MCF 10A (cell line): ENCODE results near the gene STK24. TPM values are rescaled to one million over a fixed set of nuclear protein-coding genes. Genes with fewer than 3 reads are reported as not detected.
A peak's percentile ranks its signal among the peaks of the same experiment; 100 is the strongest.

Source experiments
- BruUV-seq: library from RNA; stranded (reverse); fragments of 400-500 nt; replicated peaks from 2 replicates; lab custom pipeline; 2021; lab: Mats Ljungman, UMichigan
- CTCF ChIA-PET: fragments of 300-600 bp; sonication (Branson Sonifier 250); formaldehyde crosslinking; extraction: SDS; loops from one replicate; lab custom pipeline; 2021; ENCODE audit warnings: antibody characterized with exemption, inconsistent platforms; lab: Yijun Ruan, JAX
- POLR2A ChIA-PET: fragments of 300-600, 350-650 bp; sonication (Branson Sonifier 250); formaldehyde crosslinking; extraction: SDS; loops from one replicate; lab custom pipeline; 2020; ENCODE audit warnings: antibody characterized with exemption, inconsistent platforms; lab: Yijun Ruan, JAX
- DNase-seq: peaks from one replicate; pipeline ENCODE4 v3.0.0-alpha.2; 2018; ENCODE audit not compliant: unreplicated experiment
- H3K27ac Mint-ChIP-seq: one replicate; pipeline ENCODE4 v1.8.0; 2022; ENCODE audit warnings: mild to moderate bottlenecking, low read depth, mixed read lengths; ENCODE audit not compliant: unreplicated experiment
- H3K27me3 Mint-ChIP-seq: one replicate; pipeline ENCODE4 v1.8.0; 2022; ENCODE audit warnings: mixed read lengths; ENCODE audit not compliant: insufficient read depth, unreplicated experiment
- H3K36me3 Mint-ChIP-seq: one replicate; pipeline ENCODE4 v1.8.0; 2022; ENCODE audit warnings: mild to moderate bottlenecking, moderate library complexity, mixed read lengths; ENCODE audit not compliant: insufficient read depth, unreplicated experiment
- H3K4me1 Mint-ChIP-seq: one replicate; pipeline ENCODE4 v1.8.0; 2022; ENCODE audit warnings: mixed read lengths; ENCODE audit not compliant: insufficient read depth, unreplicated experiment
- H3K4me3 Mint-ChIP-seq: one replicate; pipeline ENCODE4 v1.8.0; 2022; ENCODE audit warnings: mild to moderate bottlenecking, moderate library complexity, mixed read lengths; ENCODE audit not compliant: unreplicated experiment
- H3K9me3 Mint-ChIP-seq: one replicate; pipeline ENCODE4 v1.8.0; 2022; ENCODE audit warnings: mixed read lengths; ENCODE audit not compliant: unreplicated experiment
- intact Hi-C: fragments of 100-400 bp; cut with micrococcal nuclease; formaldehyde crosslinking; loops from 2 replicates; pipeline ENCODE4 v1.14.1; 2022
- total RNA-seq: library from RNA; stranded (reverse); gene quantifications from 2 replicates; pipeline ENCODE4 v1.2.3, GENCODE V29; 2022
- TF ChIP-seq, protein P1 (sequence below): fragments of 200-600 bp; IDR thresholded peaks from one replicate; pipeline ENCODE4 v1.8.0; 2022; ENCODE audit warnings: antibody characterized with exemption, mild to moderate bottlenecking; ENCODE audit not compliant: unreplicated experiment

Gene STK24
- total RNA-seq, 1 experiment from 2014 or later: 200 TPM

DNA sequence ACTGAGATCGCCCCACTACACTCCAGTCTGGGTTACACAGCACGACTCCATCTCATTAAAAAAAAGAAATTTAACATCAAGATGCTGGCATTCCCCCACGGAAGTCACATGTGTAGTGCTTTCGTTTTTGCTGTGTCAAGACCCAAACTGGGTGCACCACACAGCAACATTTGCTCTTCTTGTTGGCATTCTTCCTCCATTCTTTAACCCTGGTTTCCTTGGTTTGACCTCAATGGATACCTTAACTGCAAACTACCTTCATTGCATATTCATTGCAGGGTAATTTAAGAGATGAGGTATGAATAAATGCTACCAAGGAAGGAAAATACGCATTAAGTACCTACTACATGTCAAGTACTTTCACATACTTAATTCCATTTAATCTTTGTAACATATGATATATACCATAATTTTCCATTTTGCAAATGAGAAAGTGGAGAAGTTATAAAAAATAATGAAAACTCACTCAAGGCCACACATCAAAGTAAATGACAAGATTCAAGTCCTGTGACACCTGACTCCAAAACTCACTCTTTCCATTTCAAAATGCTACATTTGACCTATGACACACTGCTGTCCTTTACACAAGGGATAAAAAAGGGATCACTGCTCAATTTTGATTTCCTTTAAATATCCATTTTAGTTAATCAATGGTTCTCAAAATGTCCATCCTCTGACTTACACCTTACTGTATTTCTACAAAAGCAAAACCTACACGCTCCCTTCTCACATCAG is 59.2 kb downstream of the STK24 start:
- Mint-ChIP-seq H3K27ac (no peak overlapping the region), H3K27me3 (no peaks in the 10 kb centered on the region), H3K4me1 (peaks cover 31% of the 10 kb centered on the region), H3K9me3 (no peaks in the 10 kb centered on the region), H3K36me3 (peaks cover 51% of the 10 kb centered on the region), H3K4me3 (no peak overlapping the region)
- TF ChIP-seq, protein P1, sequence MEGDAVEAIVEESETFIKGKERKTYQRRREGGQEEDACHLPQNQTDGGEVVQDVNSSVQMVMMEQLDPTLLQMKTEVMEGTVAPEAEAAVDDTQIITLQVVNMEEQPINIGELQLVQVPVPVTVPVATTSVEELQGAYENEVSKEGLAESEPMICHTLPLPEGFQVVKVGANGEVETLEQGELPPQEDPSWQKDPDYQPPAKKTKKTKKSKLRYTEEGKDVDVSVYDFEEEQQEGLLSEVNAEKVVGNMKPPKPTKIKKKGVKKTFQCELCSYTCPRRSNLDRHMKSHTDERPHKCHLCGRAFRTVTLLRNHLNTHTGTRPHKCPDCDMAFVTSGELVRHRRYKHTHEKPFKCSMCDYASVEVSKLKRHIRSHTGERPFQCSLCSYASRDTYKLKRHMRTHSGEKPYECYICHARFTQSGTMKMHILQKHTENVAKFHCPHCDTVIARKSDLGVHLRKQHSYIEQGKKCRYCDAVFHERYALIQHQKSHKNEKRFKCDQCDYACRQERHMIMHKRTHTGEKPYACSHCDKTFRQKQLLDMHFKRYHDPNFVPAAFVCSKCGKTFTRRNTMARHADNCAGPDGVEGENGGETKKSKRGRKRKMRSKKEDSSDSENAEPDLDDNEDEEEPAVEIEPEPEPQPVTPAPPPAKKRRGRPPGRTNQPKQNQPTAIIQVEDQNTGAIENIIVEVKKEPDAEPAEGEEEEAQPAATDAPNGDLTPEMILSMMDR: no peak
- CTCF ChIA-PET: interaction anchor here (1.1 kb wide), 1 partner anchor 8 kb away, joined by 3 read pairs; no protein-coding TSS in a partner anchor
- DNase-seq: no peak
- POLR2A ChIA-PET: interaction anchor here (0.6 kb wide), 1 partner anchor 950 kb away, joined by 4 read pairs; no protein-coding TSS in a partner anchor
- BruUV-seq: TSS peak; percentile 12
- intact Hi-C loops: no loop called here

DNA sequence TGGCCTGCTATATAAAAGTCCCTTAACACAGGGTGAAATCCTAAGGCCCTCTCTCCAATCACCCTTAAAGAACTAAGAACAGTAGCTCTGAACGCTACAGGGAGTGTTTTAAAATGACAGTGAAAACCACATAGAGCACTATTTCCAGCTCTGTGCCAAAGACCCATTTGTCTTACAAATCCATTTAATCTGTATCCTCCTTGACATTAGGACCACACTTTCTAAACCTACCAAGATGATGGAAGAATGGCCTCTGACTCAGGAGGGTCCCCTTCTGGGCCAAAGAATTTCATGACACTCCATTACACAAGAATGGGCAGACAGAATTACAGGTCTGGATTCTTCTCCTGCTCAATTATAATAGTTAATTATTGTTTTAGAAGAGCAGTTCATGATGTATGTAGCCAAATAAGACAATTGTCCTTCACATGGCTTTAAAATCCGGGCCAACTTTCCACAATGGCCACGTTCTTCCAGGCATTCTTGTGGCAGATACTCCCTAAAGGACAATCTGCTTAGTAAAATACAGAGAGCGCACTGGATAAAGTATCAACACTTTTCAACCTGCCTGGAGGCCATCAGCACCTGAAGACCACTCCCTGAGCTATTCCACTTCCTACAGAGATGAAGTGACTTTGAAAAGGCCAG is 61.0 kb downstream of the STK24 start:
- TF ChIP-seq, protein P1: no peak
- peak overlapping the region; percentile 55 for H3K27ac Mint-ChIP-seq
- peaks cover 13% of the 10 kb centered on the region for H3K4me1 Mint-ChIP-seq
- ChIA-PET POLR2A (interaction anchor here (1.1 to 1.2 kb wide), 2 partner anchors 20 to 62 kb away, joined by 3 to 4 read pairs; no protein-coding TSS in a partner anchor), CTCF (interaction anchor here (1.2 kb wide), 2 partner anchors 16 to 138 kb away, joined by 3 to 5 read pairs; no protein-coding TSS in a partner anchor)
- peaks cover 59% of the 10 kb centered on the region for H3K36me3 Mint-ChIP-seq
- H3K27me3 Mint-ChIP-seq: no peaks in the 10 kb centered on the region
- BruUV-seq: no TSS peak
- intact Hi-C loops: no loop called here
- no peaks in the 10 kb centered on the region for H3K9me3 Mint-ChIP-seq
- no peak overlapping the region for H3K4me3 Mint-ChIP-seq
- no peak for DNase-seq

DNA sequence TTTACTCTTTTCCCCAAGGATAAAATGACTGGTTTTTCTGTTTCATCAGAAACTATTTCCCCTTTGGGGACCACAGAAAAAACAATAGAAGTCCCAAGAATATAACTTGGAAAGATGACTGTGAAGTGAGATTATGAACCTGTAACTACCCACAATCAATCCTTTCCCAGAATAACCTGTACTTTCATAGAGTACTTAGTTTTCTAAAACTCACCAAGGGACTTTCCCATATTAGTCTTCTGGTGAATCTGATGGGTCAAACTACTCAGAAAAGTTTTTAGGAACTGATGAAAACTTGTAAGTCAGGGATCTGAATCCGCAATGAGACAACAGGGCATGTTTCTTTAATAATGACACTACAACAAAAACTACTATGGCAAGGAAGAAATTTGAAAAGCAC is 62.6 kb downstream of the STK24 start:
- intact Hi-C loops: no loop called here
- ChIA-PET CTCF (interaction anchor here (1.0 kb wide), 1 partner anchor 139 kb away, joined by 3 read pairs; no protein-coding TSS in a partner anchor), POLR2A (no interaction called here)
- DNase-seq: no peak
- no TSS peak for BruUV-seq
- peaks cover 24% of the 10 kb centered on the region for H3K4me1 Mint-ChIP-seq
- no peak overlapping the region for H3K4me3 Mint-ChIP-seq
- no peak overlapping the region for H3K27ac Mint-ChIP-seq
- H3K27me3 Mint-ChIP-seq: no peaks in the 10 kb centered on the region
- H3K9me3 Mint-ChIP-seq: no peaks in the 10 kb centered on the region
- TF ChIP-seq, protein P1: no peak
- H3K36me3 Mint-ChIP-seq: peaks cover 51% of the 10 kb centered on the region

DNA sequence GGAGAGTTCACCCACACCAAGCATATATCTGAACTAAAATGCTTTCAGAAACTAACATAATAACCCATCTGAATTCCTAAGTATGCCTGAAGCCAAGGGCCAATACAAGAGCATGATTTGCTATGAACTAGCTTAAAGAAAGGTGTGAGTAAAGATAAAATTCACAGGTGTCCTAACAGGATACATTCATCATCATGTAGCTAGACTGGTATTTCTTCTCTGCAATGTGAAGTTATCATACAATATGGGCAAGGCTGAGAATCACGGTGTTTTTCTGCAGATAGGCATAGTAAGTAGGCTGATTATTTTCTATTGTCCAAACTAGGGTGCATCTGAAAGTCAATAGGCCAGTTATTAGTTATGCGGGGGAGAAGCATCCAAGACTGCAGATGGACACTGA is 63.1 kb downstream of the STK24 start:
- ChIA-PET CTCF (interaction anchor here (1.0 kb wide), 1 partner anchor 139 kb away, joined by 3 read pairs; no protein-coding TSS in a partner anchor), POLR2A (no interaction called here)
- intact Hi-C loops: no loop called here
- Mint-ChIP-seq H3K36me3 (peaks cover 49% of the 10 kb centered on the region), H3K27ac (no peak overlapping the region), H3K4me1 (peaks cover 25% of the 10 kb centered on the region), H3K9me3 (no peaks in the 10 kb centered on the region), H3K4me3 (no peak overlapping the region), H3K27me3 (no peaks in the 10 kb centered on the region)
- TF ChIP-seq, protein P1: no peak
- no peak for DNase-seq
- no TSS peak for BruUV-seq
